ENCODE data around the gene PTX3.

The PTX3 gene

GRCh38 chr3:157428853-157429252 lies 7.8 kb upstream of the PTX3 start:
- Histone ChIP-seq H3K36me3 (ENCODE audit: insufficient read depth, low read length) (no peaks in the 10 kb centered on the region), H3K9me3 (replicated peaks; ENCODE audit: low read length) (no peaks in the 10 kb centered on the region), H3K4me2 (ENCODE audit: low read length) (no peak overlapping the region), H3K4me1 (ENCODE audit: control insufficient read depth, insufficient read depth, low read length) (peaks cover 16% of the 10 kb centered on the region), H3K27me3 (ENCODE audit: control insufficient read depth, insufficient read depth, low read length) (no peaks in the 10 kb centered on the region), H3K4me3 (ENCODE audit: low read length) (no peak overlapping the region), H3K9ac (ENCODE audit: low read depth, low read length) (no peak overlapping the region)

- H3K4me3 ChIP-seq (ENCODE audit: low read length), result no peak overlapping the region
- no peaks in the 10 kb centered on the region for H3K36me3 ChIP-seq (ENCODE audit: insufficient read depth, low read length)
- no peaks in the 10 kb centered on the region for H3K27me3 ChIP-seq (ENCODE audit: control insufficient read depth, insufficient read depth, low read length)
- peaks cover 16% of the 10 kb centered on the region for H3K4me1 ChIP-seq (ENCODE audit: control insufficient read depth, insufficient read depth, low read length)
- no peaks in the 10 kb centered on the region for H3K9me3 ChIP-seq (replicated peaks; ENCODE audit: low read length)
- H3K4me2 ChIP-seq (ENCODE audit: low read length), result peak overlapping the region; percentile 30
- no peak overlapping the region for H3K9ac ChIP-seq (ENCODE audit: low read depth, low read length)
These were observed 6.9 kb upstream of the PTX3 start for GRCh38 chr3:157429708-157430107.

DNA sequence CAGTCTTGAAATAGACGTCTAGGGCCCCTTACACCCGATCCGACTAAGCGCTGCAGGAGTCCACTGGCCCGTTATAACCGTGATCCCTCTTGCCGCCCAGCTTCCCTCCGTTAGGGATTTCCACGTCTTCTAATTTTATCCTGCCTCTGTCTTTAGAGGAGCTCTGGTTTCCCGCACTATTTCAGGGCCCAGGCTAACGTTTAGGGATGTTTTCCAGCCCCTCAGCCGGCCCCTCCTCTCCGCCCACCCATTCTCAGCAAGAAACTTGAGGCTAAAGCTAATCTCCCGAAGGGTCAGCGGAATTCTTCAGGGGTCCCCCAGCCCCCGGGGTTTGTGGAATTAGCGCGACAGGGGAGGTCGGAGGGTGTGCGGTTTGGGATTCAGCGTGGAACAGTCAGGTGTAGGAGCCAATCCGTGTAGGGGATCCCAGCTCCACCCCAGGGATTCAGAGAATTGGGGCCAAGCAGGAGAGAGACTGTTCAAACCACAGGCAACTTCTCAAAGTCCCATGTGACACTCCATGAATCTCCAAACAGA lies 1.6 kb downstream of the PTX3 start:
- Histone ChIP-seq H3K4me3 (ENCODE audit: low read length) (peak overlapping the region; percentile 80), H3K36me3 (ENCODE audit: insufficient read depth, low read length) (peaks cover 51% of the 10 kb centered on the region), H3K9me3 (replicated peaks; ENCODE audit: low read length) (no peaks in the 10 kb centered on the region), H3K27me3 (ENCODE audit: control insufficient read depth, insufficient read depth, low read length) (no peaks in the 10 kb centered on the region), H3K9ac (ENCODE audit: low read depth, low read length) (peak overlapping the region; percentile 85), H3K4me2 (ENCODE audit: low read length) (peak overlapping the region; percentile 87), H3K4me1 (ENCODE audit: control insufficient read depth, insufficient read depth, low read length) (peaks cover 22% of the 10 kb centered on the region)

DNA sequence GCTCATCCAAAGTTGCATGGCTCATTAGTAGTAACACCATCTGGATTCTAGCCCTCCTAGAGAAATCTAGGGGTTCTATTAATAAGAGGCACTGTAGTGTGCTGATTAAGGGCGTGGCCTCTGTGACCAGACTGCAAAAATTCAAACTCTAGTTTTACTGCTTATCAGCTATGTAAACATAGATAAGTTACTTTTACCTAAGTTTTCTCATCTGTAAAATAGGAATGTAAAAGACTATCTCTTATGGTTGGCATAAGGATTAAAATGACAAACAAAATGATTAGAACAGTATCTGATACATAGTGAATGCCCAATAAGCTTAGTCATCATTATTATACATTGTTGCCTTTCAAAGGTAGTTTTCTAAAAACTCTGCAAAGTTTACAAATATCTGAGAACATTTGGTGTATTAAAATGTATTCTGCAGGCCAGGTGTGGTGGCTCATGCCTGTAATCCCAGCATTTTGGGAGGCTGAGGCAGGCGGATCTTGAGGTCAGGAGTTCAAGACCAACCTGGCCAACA lies 4.5 kb downstream of the PTX3 start:
- Histone ChIP-seq H3K9ac (ENCODE audit: low read depth, low read length) (no peak overlapping the region), H3K27me3 (ENCODE audit: control insufficient read depth, insufficient read depth, low read length) (no peaks in the 10 kb centered on the region), H3K36me3 (ENCODE audit: insufficient read depth, low read length) (peaks cover 55% of the 10 kb centered on the region), H3K4me3 (ENCODE audit: low read length) (peak overlapping the region; percentile 80), H3K4me2 (ENCODE audit: low read length) (peak overlapping the region; percentile 87), H3K4me1 (ENCODE audit: control insufficient read depth, insufficient read depth, low read length) (peaks cover 37% of the 10 kb centered on the region), H3K9me3 (replicated peaks; ENCODE audit: low read length) (no peaks in the 10 kb centered on the region)

GRCh38 chr3:157442729-157443128 lies 6.1 kb downstream of the PTX3 start:
- H3K27me3 ChIP-seq (ENCODE audit: control insufficient read depth, insufficient read depth, low read length), result no peaks in the 10 kb centered on the region
- peaks cover 54% of the 10 kb centered on the region for H3K36me3 ChIP-seq (ENCODE audit: insufficient read depth, low read length)
- H3K4me2 ChIP-seq (ENCODE audit: low read length), result peak overlapping the region; percentile 87
- H3K4me1 ChIP-seq (ENCODE audit: control insufficient read depth, insufficient read depth, low read length), result peaks cover 45% of the 10 kb centered on the region
- H3K9me3 ChIP-seq (replicated peaks; ENCODE audit: low read length), result no peaks in the 10 kb centered on the region
- peak overlapping the region; percentile 50 for H3K4me3 ChIP-seq (ENCODE audit: low read length)
- H3K9ac ChIP-seq (ENCODE audit: low read depth, low read length), result no peak overlapping the region

DNA sequence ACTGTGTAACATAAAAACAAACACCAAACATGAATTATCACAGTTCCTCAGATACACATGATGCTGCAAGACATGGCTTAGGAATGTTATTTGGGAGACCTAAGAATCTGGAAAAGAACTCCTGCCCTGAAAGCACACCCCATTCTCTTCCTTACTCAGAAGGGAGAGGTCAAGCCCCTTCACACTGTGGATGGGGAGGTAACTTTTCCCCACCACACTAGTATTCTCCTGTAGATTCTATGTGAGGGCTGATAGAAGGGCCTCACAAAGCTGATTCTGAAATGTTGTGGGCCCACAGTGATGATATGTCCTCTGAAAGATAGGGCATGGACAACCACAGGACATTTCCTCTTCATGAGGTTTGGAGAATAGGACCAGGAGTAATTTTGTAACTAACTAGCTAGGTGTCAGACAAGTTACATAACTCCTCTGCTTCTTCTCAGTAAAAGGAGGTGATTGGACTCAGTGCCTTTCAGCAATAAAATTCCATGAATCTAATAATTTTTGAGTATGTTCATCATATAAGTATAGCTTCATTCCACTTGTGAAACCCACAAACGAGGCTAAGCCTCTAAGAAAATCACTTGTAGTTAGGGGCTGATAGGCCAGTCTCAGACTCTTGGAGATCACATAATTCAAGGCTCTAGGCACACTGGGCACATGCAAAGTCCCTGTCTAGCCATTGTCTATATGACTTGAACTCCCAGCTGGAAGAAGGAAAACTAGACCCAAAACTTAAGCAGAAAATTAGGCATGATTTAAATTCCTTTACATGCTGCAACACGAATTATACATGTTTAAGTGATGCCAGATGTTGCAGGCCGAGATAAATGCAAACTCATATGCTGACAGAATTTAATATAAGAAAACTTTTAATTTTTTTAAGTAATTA lies 7.5 kb downstream of the PTX3 start:
- Histone ChIP-seq H3K4me1 (ENCODE audit: control insufficient read depth, insufficient read depth, low read length) (peaks cover 45% of the 10 kb centered on the region), H3K9me3 (replicated peaks; ENCODE audit: low read length) (no peaks in the 10 kb centered on the region)

GRCh38 chr3:157444797-157445184 lies 8.1 kb downstream of the PTX3 start:
- H3K9me3 ChIP-seq (replicated peaks; ENCODE audit: low read length), result no peaks in the 10 kb centered on the region
- H3K36me3 ChIP-seq (ENCODE audit: insufficient read depth, low read length), result peaks cover 35% of the 10 kb centered on the region
- H3K4me1 ChIP-seq (ENCODE audit: control insufficient read depth, insufficient read depth, low read length), result peaks cover 45% of the 10 kb centered on the region
- H3K27me3 ChIP-seq (ENCODE audit: control insufficient read depth, insufficient read depth, low read length), result no peaks in the 10 kb centered on the region
- no peak overlapping the region for H3K4me3 ChIP-seq (ENCODE audit: low read length)
- H3K9ac ChIP-seq (ENCODE audit: low read depth, low read length), result no peak overlapping the region
- H3K4me2 ChIP-seq (ENCODE audit: low read length), result peak overlapping the region; percentile 11

More for the DNA sequence above, 7.5 kb downstream of the PTX3 start:
- Histone ChIP-seq H3K36me3 (ENCODE audit: insufficient read depth, low read length) (peaks cover 39% of the 10 kb centered on the region), H3K27me3 (ENCODE audit: control insufficient read depth, insufficient read depth, low read length) (no peaks in the 10 kb centered on the region), H3K4me2 (ENCODE audit: low read length) (peak overlapping the region; percentile 6), H3K4me3 (ENCODE audit: low read length) (no peak overlapping the region), H3K9ac (ENCODE audit: low read depth, low read length) (no peak overlapping the region)

DNA sequence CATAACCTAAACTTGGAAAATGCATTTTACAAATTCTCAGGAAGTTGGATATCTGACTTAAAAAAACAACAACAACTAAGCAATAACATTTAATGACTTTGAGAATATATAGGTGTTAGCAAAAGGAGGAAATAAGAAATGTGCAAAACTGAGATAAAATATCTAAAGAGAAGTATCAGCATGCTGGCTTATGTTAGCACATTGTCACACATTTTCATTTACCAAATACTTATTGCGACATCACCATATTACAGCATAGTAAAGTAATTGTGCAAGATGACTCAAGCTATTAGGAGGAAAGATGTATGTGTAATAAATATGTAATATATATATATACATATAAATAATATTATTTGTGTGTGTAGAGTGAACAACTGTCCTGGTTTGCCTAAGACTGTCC lies 9.2 kb downstream of the PTX3 start:
- H3K4me3 ChIP-seq (ENCODE audit: low read length), result no peak overlapping the region
- H3K4me2 ChIP-seq (ENCODE audit: low read length), result peak overlapping the region; percentile 26
- no peaks in the 10 kb centered on the region for H3K9me3 ChIP-seq (replicated peaks; ENCODE audit: low read length)
- peak overlapping the region; percentile 16 for H3K9ac ChIP-seq (ENCODE audit: low read depth, low read length)
- H3K36me3 ChIP-seq (ENCODE audit: insufficient read depth, low read length), result peaks cover 27% of the 10 kb centered on the region
- H3K4me1 ChIP-seq (ENCODE audit: control insufficient read depth, insufficient read depth, low read length), result peaks cover 45% of the 10 kb centered on the region
- no peaks in the 10 kb centered on the region for H3K27me3 ChIP-seq (ENCODE audit: control insufficient read depth, insufficient read depth, low read length)

GRCh38 chr3:157447026-157447694 lies 10.5 kb downstream of the PTX3 start:
- H3K9me3 ChIP-seq (replicated peaks; ENCODE audit: low read length), result no peaks in the 10 kb centered on the region
- H3K4me1 ChIP-seq (ENCODE audit: control insufficient read depth, insufficient read depth, low read length), result peaks cover 38% of the 10 kb centered on the region
- no peak overlapping the region for H3K4me2 ChIP-seq (ENCODE audit: low read length)
- H3K36me3 ChIP-seq (ENCODE audit: insufficient read depth, low read length), result peaks cover 15% of the 10 kb centered on the region
- no peaks in the 10 kb centered on the region for H3K27me3 ChIP-seq (ENCODE audit: control insufficient read depth, insufficient read depth, low read length)
- H3K4me3 ChIP-seq (ENCODE audit: low read length), result no peak overlapping the region
- H3K9ac ChIP-seq (ENCODE audit: low read depth, low read length), result no peak overlapping the region

GRCh38 chr3:157452097-157452496 lies 15.4 kb downstream of the PTX3 start:
- Histone ChIP-seq H3K4me3 (ENCODE audit: low read length) (no peak overlapping the region), H3K4me1 (ENCODE audit: control insufficient read depth, insufficient read depth, low read length) (peaks cover 6% of the 10 kb centered on the region), H3K36me3 (ENCODE audit: insufficient read depth, low read length) (no peaks in the 10 kb centered on the region), H3K4me2 (ENCODE audit: low read length) (no peak overlapping the region), H3K9me3 (replicated peaks; ENCODE audit: low read length) (no peaks in the 10 kb centered on the region), H3K27me3 (ENCODE audit: control insufficient read depth, insufficient read depth, low read length) (no peaks in the 10 kb centered on the region), H3K9ac (ENCODE audit: low read depth, low read length) (no peak overlapping the region)

DNA sequence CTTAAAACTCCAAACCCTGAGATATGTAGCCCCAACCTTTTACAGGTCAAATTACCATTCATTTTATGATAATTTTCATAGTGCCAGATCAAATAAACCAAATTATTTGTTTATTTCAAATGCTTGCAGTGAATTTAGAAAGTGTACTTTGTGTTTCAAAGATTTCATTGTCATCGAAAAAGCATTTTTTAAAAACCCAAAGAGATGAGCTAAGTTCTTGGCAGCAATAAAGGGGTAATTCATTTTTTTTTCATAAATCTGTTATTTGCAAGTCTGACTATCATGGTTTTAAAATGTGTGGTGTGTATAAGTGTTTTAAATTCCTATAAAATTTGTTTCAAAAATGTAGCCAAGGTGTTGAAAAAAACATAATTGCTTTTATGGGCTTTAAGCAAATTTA lies 17.2 kb downstream of the PTX3 start:
- H3K9me3 ChIP-seq (replicated peaks; ENCODE audit: low read length), result no peaks in the 10 kb centered on the region
- no peaks in the 10 kb centered on the region for H3K36me3 ChIP-seq (ENCODE audit: insufficient read depth, low read length)
- no peaks in the 10 kb centered on the region for H3K27me3 ChIP-seq (ENCODE audit: control insufficient read depth, insufficient read depth, low read length)
- H3K4me3 ChIP-seq (ENCODE audit: low read length), result no peak overlapping the region
- H3K4me1 ChIP-seq (ENCODE audit: control insufficient read depth, insufficient read depth, low read length), result peaks cover 4% of the 10 kb centered on the region
- H3K9ac ChIP-seq (ENCODE audit: low read depth, low read length), result no peak overlapping the region
- H3K4me2 ChIP-seq (ENCODE audit: low read length), result no peak overlapping the region
